ENCODE data around the gene PDE3A.

DNA sequence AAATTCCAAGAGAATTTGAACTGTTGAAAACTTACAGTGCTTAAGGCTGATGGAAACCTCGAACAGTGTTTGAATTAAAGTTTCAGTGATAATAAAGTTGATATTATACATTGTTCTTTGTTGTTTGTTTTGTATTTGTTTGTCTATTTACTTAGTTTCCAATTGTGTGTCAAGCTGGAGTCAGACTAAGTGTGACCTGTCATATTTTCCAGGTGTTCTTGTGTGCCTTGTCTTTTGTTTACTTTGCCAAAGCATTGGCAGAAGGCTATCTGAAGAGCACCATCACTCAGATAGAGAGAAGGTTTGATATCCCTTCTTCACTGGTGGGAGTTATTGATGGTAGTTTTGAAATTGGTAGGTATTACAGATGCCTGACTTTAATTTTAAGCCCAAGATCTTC, 332.8 kb downstream of the PDE3A start:
- TF ChIP-seq, protein P1, sequence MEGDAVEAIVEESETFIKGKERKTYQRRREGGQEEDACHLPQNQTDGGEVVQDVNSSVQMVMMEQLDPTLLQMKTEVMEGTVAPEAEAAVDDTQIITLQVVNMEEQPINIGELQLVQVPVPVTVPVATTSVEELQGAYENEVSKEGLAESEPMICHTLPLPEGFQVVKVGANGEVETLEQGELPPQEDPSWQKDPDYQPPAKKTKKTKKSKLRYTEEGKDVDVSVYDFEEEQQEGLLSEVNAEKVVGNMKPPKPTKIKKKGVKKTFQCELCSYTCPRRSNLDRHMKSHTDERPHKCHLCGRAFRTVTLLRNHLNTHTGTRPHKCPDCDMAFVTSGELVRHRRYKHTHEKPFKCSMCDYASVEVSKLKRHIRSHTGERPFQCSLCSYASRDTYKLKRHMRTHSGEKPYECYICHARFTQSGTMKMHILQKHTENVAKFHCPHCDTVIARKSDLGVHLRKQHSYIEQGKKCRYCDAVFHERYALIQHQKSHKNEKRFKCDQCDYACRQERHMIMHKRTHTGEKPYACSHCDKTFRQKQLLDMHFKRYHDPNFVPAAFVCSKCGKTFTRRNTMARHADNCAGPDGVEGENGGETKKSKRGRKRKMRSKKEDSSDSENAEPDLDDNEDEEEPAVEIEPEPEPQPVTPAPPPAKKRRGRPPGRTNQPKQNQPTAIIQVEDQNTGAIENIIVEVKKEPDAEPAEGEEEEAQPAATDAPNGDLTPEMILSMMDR (IDR thresholded peaks at IDR 0.05; ENCODE audit: poor library complexity): no peak
- TF ChIP-seq EZH2 (IDR thresholded peaks at IDR 0.05; ENCODE audit: borderline replicate concordance): no peak

All from hepatocyte (in vitro differentiated cells).